ENCODE data around the gene VSTM2L. TPM values are rescaled to one million over a fixed set of nuclear protein-coding genes. Genes with fewer than 3 reads are reported as not detected.
A peak's percentile ranks its signal among the peaks of the same experiment; 100 is the strongest.

VSTM2L gene
- total and polyA plus RNA-seq, 9 of the 15 experiments (the other 6 are each of a cell fraction or from before 2014, with no cell fraction given), result not detected

- 87% methylated on average over 5 of the region's 5 CpGs for WGBS (ENCODE audit: insufficient coverage, low coverage, missing lambda C conversion rate)
- TF ChIP-seq NFYB (IDR thresholded peaks at IDR 0.05; ENCODE audit: extremely low read depth, insufficient read length), result peak; percentile 28
- no peak for TF ChIP-seq CTCFL (IDR thresholded peaks at IDR 0.05; ENCODE audit: borderline replicate concordance, insufficient read depth, low read depth, low read length, poor library complexity, severe bottlenecking)
- Histone ChIP-seq H3K4me2 (ENCODE audit: insufficient read depth, low read length) (no peak overlapping the region), H3K79me2 (ENCODE audit: control insufficient read depth, insufficient read depth, low read length) (no peaks in the 10 kb centered on the region), H3K27ac (ENCODE audit: extremely low read depth, low read depth, low read length) (no peak overlapping the region), H2AFZ (ENCODE audit: low read depth, low read length) (no peak overlapping the region), H3K27me3 (ENCODE audit: control insufficient read depth in 2 of 2, insufficient read depth in 2 of 2, low read length in 2 of 2) (no peaks in the 10 kb centered on the region), H3K4me3 (no peak overlapping the region), H3K4me1 (replicated peaks in 1 of 2; ENCODE audit: control insufficient read depth in 2 of 2, insufficient read depth in 2 of 2, low read length in 2 of 2) (peaks cover 8 to 10% of the 10 kb centered on the region in 2 experiments; a peak in 3 of 5 replicates), H4K20me1 (replicated peaks; ENCODE audit: control insufficient read depth, insufficient read depth, low read length) (peaks cover 17% of the 10 kb centered on the region), H3K9me3 (replicated peaks; ENCODE audit: control insufficient read depth, insufficient read depth, low read depth, low read length) (no peaks in the 10 kb centered on the region), H3K9ac (ENCODE audit: insufficient read depth in 1 of 2, low read depth in 2 of 2, low read length in 2 of 2) (0 out of 4 replicates have a peak overlapping the region, but pooled peaks of 1 of the 2 experiments have one; percentile 47), H3K36me3 (ENCODE audit: control insufficient read depth, insufficient read depth, low read length) (peaks cover 91% of the 10 kb centered on the region), H3K9me1 (ENCODE audit: control insufficient read depth, insufficient read depth, low read length) (peaks cover 9% of the 10 kb centered on the region)
- BruUV-seq (replicated peaks), result no TSS peak
- DNase-seq (ENCODE audit: extremely low read depth in 1 of 4, low spot score in 3 of 4), result no peak
- intact Hi-C loops (cut with micrococcal nuclease) (no loop called here), in situ Hi-C loops (cut with MboI) (no loop called here)
- CTCF ChIA-PET (ENCODE audit: low intra/inter-chr PET ratio), result no interaction called here
- FAIRE-seq, result no peak
- no peak for ATAC-seq
- POLR2A ChIA-PET, result interaction anchor here (1.2 kb wide), 1 partner anchor 10 kb away, joined by 4 read pairs; no protein-coding TSS in a partner anchor
Measured at GRCh38 chr20:37988306-37988954, 85.5 kb downstream of the VSTM2L start.

All from K562 (cell line).